Renal pelvis (tissue), 4 donors: ENCODE results near the gene RRM2. TPM values are rescaled to one million over a fixed set of nuclear protein-coding genes. Genes with fewer than 3 reads are reported as not detected.

Experiments
- DNase-seq: peaks from one replicate; pipeline ENCODE4 v3.0.0-alpha.2; 2013
- polyA plus RNA-seq, 3 donors: library from polyadenylated mRNA; unstranded; fragments of 120-200 nt; gene quantifications; one replicate each; pipeline ENCODE4 v1.2.1, GENCODE V29; 2013; ENCODE audit not compliant: insufficient read length in 3 of 3

Gene RRM2
- polyA plus RNA-seq, 3 donors: 55.9 to 62.1 (median 57.5) TPM

DNA sequence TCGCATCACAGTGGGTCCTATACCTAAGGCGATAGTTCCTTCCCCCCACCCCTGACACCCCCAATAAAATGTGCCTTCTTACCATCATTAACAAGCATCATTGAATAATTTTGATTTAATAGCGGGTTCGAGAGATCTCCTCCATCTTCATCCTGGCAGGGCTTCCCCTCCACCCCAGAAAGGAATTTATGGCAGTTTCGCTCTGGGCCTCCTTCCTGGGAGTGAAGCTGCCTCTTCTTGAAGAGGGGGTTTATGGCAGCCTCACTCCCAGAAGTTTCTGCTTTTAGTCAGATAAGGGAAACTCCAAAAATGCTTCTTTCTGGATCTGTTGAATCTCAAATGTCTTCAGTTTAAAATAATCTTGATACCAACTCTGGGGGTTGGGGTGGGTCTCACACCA is 45.7 kb downstream of the RRM2 start:
- no peak for DNase-seq

DNA sequence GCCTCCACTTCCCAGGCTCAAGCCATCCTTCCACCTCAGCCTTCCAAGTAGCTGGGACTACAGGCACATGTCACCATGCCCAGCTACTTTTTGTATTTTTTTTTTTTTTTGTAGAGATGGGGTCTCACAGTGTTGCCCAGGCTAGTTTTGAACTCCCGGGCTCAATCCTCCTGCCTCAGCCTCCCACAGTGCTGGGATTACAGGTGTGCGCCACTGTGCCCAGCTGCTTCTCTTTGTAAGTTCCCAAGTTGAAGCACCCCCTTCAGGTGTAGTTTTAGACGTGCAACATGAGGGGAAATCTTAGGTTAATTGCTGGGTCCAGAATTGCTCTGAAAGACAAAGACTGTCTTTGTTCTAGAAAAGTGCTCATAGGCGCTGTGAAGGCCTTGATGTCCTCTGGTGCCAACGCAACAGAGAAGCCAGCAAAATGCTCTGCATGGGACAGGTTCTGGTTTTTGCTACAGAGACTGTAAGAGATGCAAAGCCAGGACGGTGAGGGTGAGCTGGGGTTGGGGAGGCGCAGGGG is 46.6 kb downstream of the RRM2 start:
- DNase-seq: no peak

- no peak for DNase-seq
Measured at GRCh38 chr2:10169581-10169980, 47.0 kb downstream of the RRM2 start.

GRCh38 chr2:10170256-10170655 is 47.7 kb downstream of the RRM2 start:
- DNase-seq: peak; percentile 39

- no peak for DNase-seq
Measured at GRCh38 chr2:10171006-10171800, 48.7 kb downstream of the RRM2 start.

DNA sequence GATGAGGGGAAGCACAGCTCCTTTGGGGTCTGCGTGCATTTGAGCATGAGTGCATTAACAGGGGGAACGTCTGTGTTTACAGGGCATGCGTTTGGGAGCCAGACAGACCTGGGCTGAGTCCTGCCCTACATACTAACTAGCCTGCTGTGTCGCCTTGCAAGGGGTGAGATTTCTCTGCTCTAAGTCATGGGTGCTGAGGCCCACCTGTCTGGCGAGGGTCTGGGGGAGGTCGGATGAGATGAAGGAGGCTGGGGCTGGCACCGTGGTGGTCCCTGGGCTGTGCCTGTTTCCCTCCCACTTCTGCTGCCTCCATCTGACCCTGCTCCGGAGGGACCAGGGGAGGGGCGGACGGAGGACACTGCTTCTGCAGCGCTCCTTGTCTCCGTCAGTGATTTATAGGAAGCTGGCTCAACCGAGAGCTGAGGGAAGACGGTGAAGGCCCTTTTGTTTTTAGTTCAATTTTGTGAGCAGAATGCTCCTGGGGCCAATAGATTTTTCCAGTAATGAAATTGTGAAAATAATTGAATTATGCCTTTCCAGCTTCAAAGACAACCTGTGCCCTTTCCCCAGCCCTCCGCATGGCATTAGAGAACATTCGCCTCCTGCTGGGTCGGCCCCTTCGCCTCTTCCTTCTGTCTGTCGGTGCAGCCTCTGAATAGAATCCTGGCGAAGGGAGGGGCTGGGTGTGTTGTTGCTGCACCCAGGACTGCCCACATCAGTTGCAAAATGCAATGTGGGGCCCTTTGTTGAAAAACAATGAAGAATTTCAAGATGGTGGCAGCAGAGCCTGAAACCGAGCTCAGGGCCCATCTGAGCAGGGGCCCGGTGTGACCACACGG is 49.7 kb downstream of the RRM2 start:
- no peak for DNase-seq

DNA sequence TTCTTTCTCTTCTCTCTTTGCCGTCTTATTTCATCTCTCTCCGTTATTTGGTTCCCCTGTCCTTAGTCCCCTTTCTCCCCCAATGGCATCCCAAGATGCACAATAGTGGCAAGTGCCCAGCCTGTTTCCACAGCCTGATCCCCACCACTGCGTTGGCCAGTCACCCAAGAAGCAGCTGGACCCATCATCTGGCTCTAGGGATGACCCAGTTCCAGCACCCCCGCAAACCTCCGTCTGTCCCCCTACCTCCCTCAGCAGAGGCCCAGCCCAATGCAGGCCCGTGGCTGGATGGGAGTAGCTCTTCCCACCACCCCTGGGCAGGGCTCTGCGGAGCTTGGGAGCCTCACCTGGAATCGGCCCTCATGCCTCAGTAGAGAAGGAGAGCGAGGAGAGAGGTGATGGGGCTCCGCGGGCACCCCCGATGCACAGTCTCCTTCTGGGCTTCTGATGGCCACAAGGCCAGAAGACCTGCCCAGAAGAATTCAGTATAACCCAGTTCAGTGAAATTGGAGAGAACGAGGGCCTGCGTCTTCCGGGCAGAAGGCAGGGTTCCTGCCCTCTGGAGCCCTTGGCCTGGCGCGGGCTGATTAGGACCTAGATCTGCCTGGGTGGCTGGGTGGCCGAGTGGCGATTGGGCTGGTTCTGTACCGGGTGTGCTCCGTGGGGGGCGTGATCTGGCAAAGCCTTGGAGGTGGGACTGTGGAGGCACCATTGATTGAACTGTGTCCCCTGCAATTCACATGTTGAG is 50.9 kb downstream of the RRM2 start:
- no peak for DNase-seq

GRCh38 chr2:10174173-10174572 is 51.6 kb downstream of the RRM2 start:
- no peak for DNase-seq

GRCh38 chr2:10175441-10175840 is 52.9 kb downstream of the RRM2 start:
- DNase-seq: no peak

- DNase-seq: no peak
Measured at GRCh38 chr2:10178751-10179150, 56.2 kb downstream of the RRM2 start.

GRCh38 chr2:10179422-10179821 is 56.9 kb downstream of the RRM2 start:
- no peak for DNase-seq

- no peak for DNase-seq
Measured at GRCh38 chr2:10180229-10180628, 57.7 kb downstream of the RRM2 start.

Other genes with a start within 250 kb of the RRM2 start
- 1 to 10 TPM; 5.1 to 6.8 (median 6.0) TPM for gene GRHL1, start 171.0 kb upstream of the RRM2 start, polyA plus RNA-seq
- 10 to 100 TPM; 21.6 to 24.6 (median 23.5) TPM for gene KLF11, start 79.2 kb upstream of the RRM2 start, polyA plus RNA-seq
- gene CYS1, start 42.3 kb upstream of the RRM2 start, polyA plus RNA-seq: 100 to 1,000 TPM; 111 to 118 (median 116) TPM
- gene HPCAL1, start 180.2 kb downstream of the RRM2 start, polyA plus RNA-seq: 10 to 100 TPM; 28.0 to 31.3 (median 31.2) TPM